ENCODE results near the gene TBC1D8. TPM values are rescaled to one million over a fixed set of nuclear protein-coding genes. Genes with fewer than 3 reads are reported as not detected.

The TBC1D8 gene
- total and polyA plus RNA-seq, 7 experiments from 2014 or later = 0.30 to 20.1 (median 2.2) TPM

DNA sequence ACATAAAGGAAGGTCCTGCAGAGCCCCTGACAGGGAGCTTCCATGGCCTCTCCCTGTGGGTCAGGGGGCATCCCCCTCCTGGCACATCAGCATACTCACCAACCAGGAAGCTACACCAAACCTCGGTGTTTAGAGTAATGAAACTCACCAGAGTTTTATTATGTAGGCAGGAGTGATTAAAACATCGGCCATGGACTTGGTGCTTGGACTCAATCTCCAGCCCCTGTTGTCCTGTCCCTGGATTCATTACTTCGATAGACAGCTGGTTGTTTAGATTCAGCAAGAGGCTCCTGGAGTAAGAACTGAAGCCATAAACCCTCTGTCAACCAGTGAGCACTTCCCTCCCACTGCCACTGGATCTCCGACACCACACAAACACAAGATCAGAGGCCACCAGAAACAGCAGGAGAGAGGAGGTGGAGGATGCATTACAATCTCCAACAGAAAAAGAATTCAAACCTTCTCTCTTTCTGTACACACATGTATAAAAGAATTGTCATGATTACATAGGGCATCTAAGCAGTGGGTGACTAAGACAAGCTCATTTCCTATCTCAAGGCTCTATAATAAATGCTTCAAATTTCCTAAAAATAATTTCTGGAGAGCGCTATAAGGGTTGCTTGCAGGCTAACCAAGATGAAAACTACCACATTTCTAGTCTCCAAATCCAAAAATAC is 27.2 kb downstream of the TBC1D8 start:
- Histone ChIP-seq H3K27me3 (ENCODE audit: control insufficient read depth in 2 of 2, insufficient read depth in 2 of 2, low read length in 2 of 2) (no peaks in the 10 kb centered on the region), H3K4me1 (ENCODE audit: control insufficient read depth in 2 of 2, insufficient read depth in 2 of 2, low read length in 2 of 2) (peaks cover 4 to 9% of the 10 kb centered on the region in 2 donors), H3K36me3 (ENCODE audit: control insufficient read depth in 2 of 3, insufficient read depth in 3 of 3, low read length in 3 of 3) (no peaks in the 10 kb centered on the region), H3K9me3 (ENCODE audit: control insufficient read depth in 2 of 3, low read length in 3 of 3) (no peaks in the 10 kb centered on the region), H3K27ac (ENCODE audit: low read depth, low read length) (no peak overlapping the region), H3K4me3 (ENCODE audit: low read length) (no peak overlapping the region)
- Mint-ChIP-seq H3K4me3 (no peak overlapping the region), H3K4me1 (peaks cover 11 to 31% (median 18%) of the 10 kb centered on the region in 7 donors), H3K9me3 (no peaks in the 10 kb centered on the region), H3K27me3 (peaks cover 0 to 16% (median 0%) of the 10 kb centered on the region in 5 donors), H3K27ac (peak overlapping the region in 2 of 9 donors; percentile 32 to 74), H3K36me3 (peaks cover 0 to 4% (median 0%) of the 10 kb centered on the region in 5 donors)
- CTCF ChIA-PET = no interaction called here
- intact Hi-C loops (cut with micrococcal nuclease) = no loop called here
- no peak for DNase-seq
- ATAC-seq = no peak
- POLR2A ChIA-PET = no interaction called here

DNA sequence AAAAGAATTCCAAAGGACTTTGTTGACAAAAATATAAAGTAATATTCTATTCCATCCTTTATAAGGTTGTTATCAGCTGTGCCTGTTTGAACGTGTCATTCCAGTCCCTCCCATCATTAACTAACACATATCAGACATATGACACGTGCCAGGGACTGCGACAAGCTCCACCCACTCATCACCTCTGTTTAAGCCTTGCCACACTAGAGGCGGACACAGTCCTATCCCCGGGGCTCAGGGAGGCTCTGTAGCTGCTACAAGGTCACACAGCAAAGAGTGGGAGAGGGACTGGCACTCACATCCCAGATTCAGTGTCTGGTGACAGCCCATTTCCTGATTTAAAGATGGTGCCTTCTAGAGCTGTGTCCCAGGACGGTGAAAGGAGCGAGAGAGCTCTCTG is 30.0 kb downstream of the TBC1D8 start:
- peaks cover 0 to 16% (median 0%) of the 10 kb centered on the region in 5 donors for H3K27me3 Mint-ChIP-seq
- CTCF ChIA-PET = no interaction called here
- no peak for ATAC-seq
- no peaks in the 10 kb centered on the region for H3K9me3 Mint-ChIP-seq
- H3K36me3 ChIP-seq (ENCODE audit: control insufficient read depth in 2 of 3, insufficient read depth in 3 of 3, low read length in 3 of 3) = no peaks in the 10 kb centered on the region
- H3K4me3 ChIP-seq (ENCODE audit: low read length) = no peak overlapping the region
- no peak overlapping the region for H3K27ac ChIP-seq (ENCODE audit: low read depth, low read length)
- H3K4me1 ChIP-seq (ENCODE audit: control insufficient read depth in 2 of 2, insufficient read depth in 2 of 2, low read length in 2 of 2) = peaks cover 4 to 9% of the 10 kb centered on the region in 2 donors
- no peaks in the 10 kb centered on the region for H3K9me3 ChIP-seq (ENCODE audit: control insufficient read depth in 2 of 3, low read length in 3 of 3)
- intact Hi-C loops (cut with micrococcal nuclease) = no loop called here
- POLR2A ChIA-PET = no interaction called here
- H3K4me3 Mint-ChIP-seq = no peak overlapping the region
- no peaks in the 10 kb centered on the region for H3K27me3 ChIP-seq (ENCODE audit: control insufficient read depth in 2 of 2, insufficient read depth in 2 of 2, low read length in 2 of 2)
- H3K36me3 Mint-ChIP-seq = no peaks in the 10 kb centered on the region
- H3K27ac Mint-ChIP-seq = no peak overlapping the region
- H3K4me1 Mint-ChIP-seq = peaks cover 11 to 21% (median 17%) of the 10 kb centered on the region in 7 donors
- no peak for DNase-seq

DNA sequence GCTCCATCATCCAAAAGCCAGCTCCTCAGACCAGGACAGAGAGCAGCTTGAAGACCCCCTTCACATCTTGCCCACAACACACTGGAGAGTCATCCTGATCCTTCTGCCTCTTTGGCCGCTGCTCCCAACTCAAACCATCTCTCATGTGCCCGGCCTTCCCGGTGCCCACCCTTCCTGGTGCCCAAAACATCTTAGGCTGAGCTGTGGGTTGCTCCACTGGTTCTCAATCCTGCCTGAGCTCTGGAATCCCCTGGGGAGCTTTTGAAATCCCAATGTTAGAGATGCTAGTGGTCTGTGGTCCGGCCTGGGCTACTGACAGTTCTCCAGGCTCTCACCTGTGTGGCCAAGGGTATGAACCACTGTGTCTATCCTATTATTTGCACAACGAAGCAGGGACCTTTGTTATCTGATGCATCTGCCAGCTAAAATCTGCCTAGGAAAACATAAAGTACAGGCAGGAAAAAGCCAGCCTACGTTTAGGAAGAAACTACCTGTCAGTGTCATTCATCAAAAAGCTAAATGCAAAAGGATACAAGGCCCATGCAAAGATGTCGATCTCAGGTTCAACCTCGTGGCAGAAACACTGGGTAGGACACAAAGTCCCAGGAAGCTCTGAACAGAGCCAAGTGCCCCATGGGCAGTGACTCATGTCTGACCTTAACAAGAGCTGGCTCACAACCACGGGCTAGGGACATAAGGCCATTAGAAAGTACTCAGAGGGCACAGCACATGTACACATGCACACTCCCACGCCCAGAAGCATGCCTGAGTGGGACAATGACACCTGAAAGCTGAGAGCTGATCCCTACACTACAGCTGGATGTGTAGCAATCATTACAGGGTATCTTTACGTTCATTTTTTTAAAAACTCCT is 30.8 kb downstream of the TBC1D8 start:
- no peak overlapping the region for H3K27ac Mint-ChIP-seq
- ATAC-seq (peak; percentile 30), DNase-seq (no peak)
- no peak overlapping the region for H3K4me3 Mint-ChIP-seq
- ChIA-PET CTCF (interaction anchor here (0.5 kb wide), 1 partner anchor 821 kb away, joined by 3 read pairs; no protein-coding TSS in a partner anchor), POLR2A (no interaction called here)
- no peaks in the 10 kb centered on the region for H3K9me3 Mint-ChIP-seq
- Histone ChIP-seq H3K4me1 (ENCODE audit: control insufficient read depth in 2 of 2, insufficient read depth in 2 of 2, low read length in 2 of 2) (peaks cover 0 to 2% of the 10 kb centered on the region in 2 donors), H3K4me3 (ENCODE audit: low read length) (no peak overlapping the region), H3K36me3 (ENCODE audit: control insufficient read depth in 2 of 3, insufficient read depth in 3 of 3, low read length in 3 of 3) (no peaks in the 10 kb centered on the region), H3K27ac (ENCODE audit: low read depth, low read length) (no peak overlapping the region), H3K9me3 (ENCODE audit: control insufficient read depth in 2 of 3, low read length in 3 of 3) (no peaks in the 10 kb centered on the region), H3K27me3 (ENCODE audit: control insufficient read depth in 2 of 2, insufficient read depth in 2 of 2, low read length in 2 of 2) (no peaks in the 10 kb centered on the region)
- no peaks in the 10 kb centered on the region for H3K36me3 Mint-ChIP-seq
- intact Hi-C loops (cut with micrococcal nuclease) = no loop called here
- H3K27me3 Mint-ChIP-seq = peaks cover 0 to 11% (median 0%) of the 10 kb centered on the region in 5 donors
- peaks cover 5 to 13% (median 10%) of the 10 kb centered on the region in 7 donors for H3K4me1 Mint-ChIP-seq

DNA sequence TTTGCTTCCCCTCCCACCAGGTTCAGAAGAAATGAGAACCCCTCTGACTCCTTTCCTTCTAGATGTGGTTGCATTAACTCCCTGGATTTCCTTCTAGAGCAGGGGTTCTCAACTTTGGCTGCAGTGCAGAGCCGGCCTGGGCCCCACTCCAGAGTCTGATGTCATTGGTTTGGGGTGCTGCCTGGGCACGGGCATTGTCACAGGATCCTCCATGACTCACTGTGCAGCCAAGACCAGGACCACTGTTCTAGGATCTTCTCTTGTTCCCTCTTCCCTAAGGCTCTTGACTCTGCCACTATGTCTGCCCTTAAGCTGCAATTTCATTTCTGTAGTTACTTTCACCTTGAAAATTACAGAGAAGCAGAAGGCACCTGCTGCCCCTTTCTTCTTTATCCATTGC is 31.8 kb downstream of the TBC1D8 start:
- Histone ChIP-seq H3K27me3 (ENCODE audit: control insufficient read depth in 2 of 2, insufficient read depth in 2 of 2, low read length in 2 of 2) (no peaks in the 10 kb centered on the region), H3K9me3 (ENCODE audit: control insufficient read depth in 2 of 3, low read length in 3 of 3) (no peaks in the 10 kb centered on the region), H3K36me3 (ENCODE audit: control insufficient read depth in 2 of 3, insufficient read depth in 3 of 3, low read length in 3 of 3) (no peaks in the 10 kb centered on the region), H3K27ac (ENCODE audit: low read depth, low read length) (no peak overlapping the region), H3K4me3 (ENCODE audit: low read length) (no peak overlapping the region), H3K4me1 (ENCODE audit: control insufficient read depth in 2 of 2, insufficient read depth in 2 of 2, low read length in 2 of 2) (no peaks in the 10 kb centered on the region)
- no peaks in the 10 kb centered on the region for H3K36me3 Mint-ChIP-seq
- H3K4me1 Mint-ChIP-seq = peaks cover 0 to 3% (median 1%) of the 10 kb centered on the region in 7 donors
- intact Hi-C loops (cut with micrococcal nuclease) = no loop called here
- no peaks in the 10 kb centered on the region for H3K9me3 Mint-ChIP-seq
- DNase-seq = no peak
- POLR2A ChIA-PET = no interaction called here
- peak; percentile 30 for ATAC-seq
- peaks cover 0 to 6% (median 0%) of the 10 kb centered on the region in 5 donors for H3K27me3 Mint-ChIP-seq
- H3K4me3 Mint-ChIP-seq = no peak overlapping the region
- CTCF ChIA-PET = interaction anchor here (0.6 kb wide), 1 partner anchor 78 kb away, joined by 3 read pairs; no protein-coding TSS in a partner anchor
- peak overlapping the region in 1 of 9 donors; percentile 9 for H3K27ac Mint-ChIP-seq

DNA sequence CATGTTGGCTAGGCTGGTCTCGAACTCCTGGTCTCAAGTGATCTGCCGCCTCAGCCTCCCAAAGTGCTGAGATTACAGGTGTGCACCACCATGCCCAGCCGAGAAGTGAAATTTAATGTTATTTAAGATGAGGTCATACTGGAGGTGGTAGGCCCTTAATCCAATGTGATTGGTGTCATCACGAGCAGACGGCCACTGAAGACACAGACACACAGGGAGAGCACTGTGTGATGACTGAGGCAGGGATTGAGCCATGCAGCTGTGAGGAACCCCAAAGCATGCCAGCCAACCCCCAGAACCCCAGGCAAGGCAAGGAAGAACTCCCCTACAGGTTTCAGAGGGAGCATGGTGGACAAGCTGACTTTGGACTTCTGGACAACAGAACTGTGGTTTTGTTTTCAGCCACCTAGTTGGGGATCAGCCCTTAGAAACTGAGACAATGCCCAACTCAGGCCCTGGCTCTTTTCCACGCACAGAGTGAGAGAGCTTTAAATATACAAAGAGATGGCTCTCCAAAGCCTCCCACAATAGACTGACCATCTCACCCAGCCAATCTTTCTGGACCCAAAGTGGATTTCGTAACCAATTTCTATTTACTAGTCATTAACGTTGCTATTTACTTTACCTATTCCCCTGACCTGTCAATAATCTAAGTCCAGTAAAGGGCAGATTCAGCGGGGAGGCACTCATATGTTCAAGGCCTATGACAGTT is 34.2 kb downstream of the TBC1D8 start:
- no peak for ATAC-seq
- CTCF ChIA-PET = no interaction called here
- DNase-seq = no peak
- H3K4me1 Mint-ChIP-seq = peaks cover 0 to 8% (median 0%) of the 10 kb centered on the region in 7 donors
- H3K36me3 Mint-ChIP-seq = no peaks in the 10 kb centered on the region
- no peak overlapping the region for H3K27ac ChIP-seq (ENCODE audit: low read depth, low read length)
- H3K4me3 Mint-ChIP-seq = no peak overlapping the region
- POLR2A ChIA-PET = no interaction called here
- H3K4me3 ChIP-seq (ENCODE audit: low read length) = no peak overlapping the region
- intact Hi-C loops (cut with micrococcal nuclease) = no loop called here
- H3K27me3 ChIP-seq (ENCODE audit: control insufficient read depth in 2 of 2, insufficient read depth in 2 of 2, low read length in 2 of 2) = no peaks in the 10 kb centered on the region
- peaks cover 0 to 7% (median 0%) of the 10 kb centered on the region in 5 donors for H3K27me3 Mint-ChIP-seq
- H3K36me3 ChIP-seq (ENCODE audit: control insufficient read depth in 2 of 3, insufficient read depth in 3 of 3, low read length in 3 of 3) = no peaks in the 10 kb centered on the region
- H3K4me1 ChIP-seq (ENCODE audit: control insufficient read depth in 2 of 2, insufficient read depth in 2 of 2, low read length in 2 of 2) = no peaks in the 10 kb centered on the region
- no peak overlapping the region for H3K27ac Mint-ChIP-seq
- H3K9me3 Mint-ChIP-seq = no peaks in the 10 kb centered on the region
- no peaks in the 10 kb centered on the region for H3K9me3 ChIP-seq (ENCODE audit: control insufficient read depth in 2 of 3, low read length in 3 of 3)

DNA sequence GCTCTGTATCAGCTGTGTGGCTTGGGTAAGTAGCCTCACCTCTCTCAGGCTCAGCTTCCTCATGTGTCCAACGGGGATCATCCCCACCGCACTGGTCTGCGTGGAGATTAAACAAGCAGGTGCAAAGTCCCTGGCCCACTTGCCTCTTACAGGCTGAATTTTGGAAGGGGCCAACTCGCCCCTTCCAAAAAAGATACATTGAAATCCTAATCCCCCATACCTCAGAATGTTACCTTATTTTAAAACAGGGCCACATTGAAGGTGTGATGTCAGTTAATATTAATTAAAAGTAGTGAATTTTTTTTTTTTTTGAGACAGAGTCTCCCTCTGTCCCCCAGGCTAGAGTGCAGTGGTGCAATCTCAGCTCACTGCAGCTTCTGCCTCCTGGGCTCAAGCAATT is 34.8 kb downstream of the TBC1D8 start:
- Histone ChIP-seq H3K4me3 (ENCODE audit: low read length) (no peak overlapping the region), H3K27me3 (ENCODE audit: control insufficient read depth in 2 of 2, insufficient read depth in 2 of 2, low read length in 2 of 2) (no peaks in the 10 kb centered on the region), H3K4me1 (ENCODE audit: control insufficient read depth in 2 of 2, insufficient read depth in 2 of 2, low read length in 2 of 2) (no peaks in the 10 kb centered on the region), H3K36me3 (ENCODE audit: control insufficient read depth in 2 of 3, insufficient read depth in 3 of 3, low read length in 3 of 3) (no peaks in the 10 kb centered on the region), H3K27ac (ENCODE audit: low read depth, low read length) (no peak overlapping the region), H3K9me3 (ENCODE audit: control insufficient read depth in 2 of 3, low read length in 3 of 3) (no peaks in the 10 kb centered on the region)
- intact Hi-C loops (cut with micrococcal nuclease) = no loop called here
- Mint-ChIP-seq H3K4me1 (peaks cover 0 to 8% (median 0%) of the 10 kb centered on the region in 7 donors), H3K9me3 (no peaks in the 10 kb centered on the region), H3K4me3 (no peak overlapping the region), H3K36me3 (no peaks in the 10 kb centered on the region), H3K27ac (no peak overlapping the region), H3K27me3 (peaks cover 0 to 7% (median 0%) of the 10 kb centered on the region in 5 donors)
- ChIA-PET CTCF (no interaction called here), POLR2A (no interaction called here)
- DNase-seq = no peak
- no peak for ATAC-seq
